BLaER1 treated with 17β-estradiol and CSF1 and Interleukin-3, amounts not matched to agents 10 nM and 100 nM (cell line): ENCODE measurements around the gene XPO4.

ENCODE experiments used
- H3K27ac ChIP-seq, 11 experiments: shearing (Covaris generic); formaldehyde crosslinking; 2 replicates each; pipeline ENCODE4 v1.8.1; 2022
- H3K27me3 ChIP-seq, 11 experiments: shearing (Covaris generic); formaldehyde crosslinking; 2 replicates each; pipeline ENCODE4 v1.8.1; 2022
- H3K36me3 ChIP-seq, 11 experiments: shearing (Covaris generic); formaldehyde crosslinking; 2 replicates each; pipeline ENCODE4 v1.8.1; 2022
- H3K4me1 ChIP-seq, 10 experiments: shearing (Covaris generic); formaldehyde crosslinking; 2 replicates each; pipeline ENCODE4 v1.8.1; 2022
- H3K4me2 ChIP-seq, 11 experiments: shearing (Covaris generic); formaldehyde crosslinking; 2 replicates each; pipeline ENCODE4 v1.8.1; 2022
- H3K4me3 ChIP-seq, 10 experiments: shearing (Covaris generic); formaldehyde crosslinking; 2 replicates each; pipeline ENCODE4 v1.8.1; 2022
- H3K9ac ChIP-seq, 11 experiments: shearing (Covaris generic); formaldehyde crosslinking; 2 replicates each; pipeline ENCODE4 v1.8.1; 2022
- H3K9me3 ChIP-seq, 11 experiments: shearing (Covaris generic); formaldehyde crosslinking; replicated peaks in 1 of 11; 2 replicates each; pipeline ENCODE4 v1.8.1; 2022
- H4K20me1 ChIP-seq, 11 experiments: shearing (Covaris generic); formaldehyde crosslinking; 2 replicates each; pipeline ENCODE4 v1.8.1; 2022
- Cebpa-rat ChIP-seq, 11 experiments: shearing (Covaris generic); IDR thresholded peaks; 2 replicates each; pipeline ENCODE4 v1.8.1; 2022

XPO4 gene

GRCh38 chr13:20847296-20847695, 55.2 kb downstream of the XPO4 start:
- Histone ChIP-seq H3K4me2 (no peak overlapping the region), H3K4me1 (peaks cover 0 to 3% (median 0%) of the 10 kb centered on the region in 10 experiments; a peak in 1 of 20 replicates), H4K20me1 (peaks cover 0 to 52% (median 6%) of the 10 kb centered on the region in 11 experiments; a peak in 8 of 22 replicates), H3K36me3 (peaks cover 25 to 84% (median 52%) of the 10 kb centered on the region in 11 experiments), H3K9me3 (no peaks in the 10 kb centered on the region), H3K27ac (no peak overlapping the region), H3K4me3 (no peak overlapping the region), H3K9ac (no peak overlapping the region), H3K27me3 (no peaks in the 10 kb centered on the region)
- TF ChIP-seq Cebpa-rat (IDR thresholded peaks at IDR 0.05) = no peak

- Histone ChIP-seq H3K4me1 (peaks cover 0 to 3% (median 0%) of the 10 kb centered on the region in 10 experiments; a peak in 1 of 20 replicates), H3K4me3 (no peak overlapping the region), H3K27me3 (no peaks in the 10 kb centered on the region), H3K9ac (no peak overlapping the region), H3K36me3 (peaks cover 53 to 85% (median 64%) of the 10 kb centered on the region in 11 experiments), H3K27ac (no peak overlapping the region), H3K4me2 (no peak overlapping the region), H4K20me1 (peaks cover 0 to 42% (median 4%) of the 10 kb centered on the region in 11 experiments; a peak in 7 of 22 replicates), H3K9me3 (peaks cover 0 to 13% (median 0%) of the 10 kb centered on the region in 11 experiments; a peak in 7 of 22 replicates)
- TF ChIP-seq Cebpa-rat (IDR thresholded peaks at IDR 0.05) = no peak
Measured at GRCh38 chr13:20843166-20843565, 59.4 kb downstream of the XPO4 start.

GRCh38 chr13:20840568-20840967, 62.0 kb downstream of the XPO4 start:
- peaks cover 79 to 98% (median 90%) of the 10 kb centered on the region in 11 experiments for H3K36me3 ChIP-seq
- H3K27ac ChIP-seq = no peak overlapping the region

GRCh38 chr13:20833900-20834679, 68.5 kb downstream of the XPO4 start:
- Histone ChIP-seq H3K4me2 (no peak overlapping the region), H3K9ac (no peak overlapping the region), H4K20me1 (peaks cover 0 to 47% (median 5%) of the 10 kb centered on the region in 11 experiments; a peak in 7 of 22 replicates), H3K4me3 (no peak overlapping the region), H3K36me3 (peaks cover 57 to 72% (median 68%) of the 10 kb centered on the region in 11 experiments), H3K27ac (no peak overlapping the region), H3K4me1 (no peaks in the 10 kb centered on the region), H3K27me3 (no peaks in the 10 kb centered on the region), H3K9me3 (peaks cover 0 to 7% (median 0%) of the 10 kb centered on the region in 11 experiments; a peak in 7 of 22 replicates)
- no peak for TF ChIP-seq Cebpa-rat (IDR thresholded peaks at IDR 0.05)

More at GRCh38 chr13:20840568-20840967, 62.0 kb downstream of the XPO4 start:
- H4K20me1 ChIP-seq = peaks cover 0 to 25% (median 0%) of the 10 kb centered on the region in 11 experiments; a peak in 6 of 22 replicates
- H3K4me3 ChIP-seq = no peak overlapping the region
- peaks cover 0 to 13% (median 0%) of the 10 kb centered on the region in 11 experiments; a peak in 7 of 22 replicates for H3K9me3 ChIP-seq
- no peaks in the 10 kb centered on the region for H3K27me3 ChIP-seq
- no peaks in the 10 kb centered on the region for H3K4me1 ChIP-seq
- no peak overlapping the region for H3K4me2 ChIP-seq
- H3K9ac ChIP-seq = no peak overlapping the region
- no peak for TF ChIP-seq Cebpa-rat (IDR thresholded peaks at IDR 0.05)

- no peaks in the 10 kb centered on the region; a peak in 1 of 22 replicates for H3K9me3 ChIP-seq
- H3K27me3 ChIP-seq = no peaks in the 10 kb centered on the region
- H3K4me2 ChIP-seq = no peak overlapping the region
- H3K9ac ChIP-seq = no peak overlapping the region
- no peak overlapping the region for H3K4me3 ChIP-seq
- H3K27ac ChIP-seq = no peak overlapping the region
- peaks cover 45 to 60% (median 56%) of the 10 kb centered on the region in 11 experiments for H3K36me3 ChIP-seq
- no peak for TF ChIP-seq Cebpa-rat (IDR thresholded peaks at IDR 0.05)
- peaks cover 0 to 55% (median 5%) of the 10 kb centered on the region in 11 experiments; a peak in 7 of 22 replicates for H4K20me1 ChIP-seq
- peaks cover 0 to 6% (median 0%) of the 10 kb centered on the region in 10 experiments; a peak in 1 of 20 replicates for H3K4me1 ChIP-seq
Measured at GRCh38 chr13:20832861-20833260, 69.7 kb downstream of the XPO4 start.

- no peak overlapping the region for H3K27ac ChIP-seq
- TF ChIP-seq Cebpa-rat (IDR thresholded peaks at IDR 0.05) = no peak
Measured at GRCh38 chr13:20831933-20832332, 70.6 kb downstream of the XPO4 start.

GRCh38 chr13:20831254-20831653, 71.3 kb downstream of the XPO4 start:
- peaks cover 29 to 57% (median 44%) of the 10 kb centered on the region in 11 experiments for H3K36me3 ChIP-seq
- H3K4me2 ChIP-seq = no peak overlapping the region
- TF ChIP-seq Cebpa-rat (IDR thresholded peaks at IDR 0.05) = no peak
- H3K27me3 ChIP-seq = no peaks in the 10 kb centered on the region
- no peaks in the 10 kb centered on the region for H3K9me3 ChIP-seq
- peaks cover 0 to 9% (median 2%) of the 10 kb centered on the region in 10 experiments; a peak in 14 of 20 replicates for H3K4me1 ChIP-seq
- no peak overlapping the region for H3K4me3 ChIP-seq
- H3K27ac ChIP-seq = no peak overlapping the region
- H3K9ac ChIP-seq = no peak overlapping the region
- H4K20me1 ChIP-seq = peaks cover 0 to 64% (median 5%) of the 10 kb centered on the region in 11 experiments; a peak in 7 of 22 replicates

More at GRCh38 chr13:20831933-20832332, 70.6 kb downstream of the XPO4 start:
- Histone ChIP-seq H3K4me3 (no peak overlapping the region), H3K36me3 (peaks cover 35 to 58% (median 50%) of the 10 kb centered on the region in 11 experiments), H3K9ac (no peak overlapping the region), H3K4me2 (no peak overlapping the region), H4K20me1 (peaks cover 0 to 61% (median 5%) of the 10 kb centered on the region in 11 experiments; a peak in 7 of 22 replicates), H3K4me1 (peaks cover 0 to 7% (median 0%) of the 10 kb centered on the region in 10 experiments; a peak in 3 of 20 replicates), H3K9me3 (no peaks in the 10 kb centered on the region), H3K27me3 (no peaks in the 10 kb centered on the region)

- Histone ChIP-seq H3K27ac (no peak overlapping the region), H3K4me1 (peaks cover 0 to 18% (median 10%) of the 10 kb centered on the region in 10 experiments; a peak in 14 of 20 replicates), H3K9me3 (no peaks in the 10 kb centered on the region), H4K20me1 (peaks cover 0 to 53% (median 5%) of the 10 kb centered on the region in 11 experiments; a peak in 7 of 22 replicates), H3K9ac (no peak overlapping the region), H3K27me3 (no peaks in the 10 kb centered on the region), H3K4me3 (no peak overlapping the region; a peak in 1 of 20 replicates), H3K4me2 (peak overlapping the region in 9 of 11 experiments; percentile 10 to 62 (median 27); a peak in 14 of 22 replicates), H3K36me3 (peaks cover 4 to 46% (median 24%) of the 10 kb centered on the region in 11 experiments)
- no peak for TF ChIP-seq Cebpa-rat (IDR thresholded peaks at IDR 0.05)
Measured at GRCh38 chr13:20828539-20829364, 73.8 kb downstream of the XPO4 start.
